HL-60 (cell line): Measurements from ENCODE around the gene SYNPO2.

Experiments used
- DNase-seq, 2 experiments: peaks; one replicate each; pipeline ENCODE4 v3.0.0-alpha.2; 2010 to 2020; ENCODE audit warnings: low read depth in 1 of 2, low spot score in 1 of 2
- H3K27ac ChIP-seq: fragments of 250-450 bp; sonication (Bioruptor Pico); replicated peaks from 2 replicates; pipeline ENCODE4 v1.5.1; 2020; ENCODE audit warnings: mild to moderate bottlenecking, moderate library complexity
- H3K27me3 ChIP-seq: fragments of 250-450 bp; sonication (Bioruptor Pico); 2 replicates; pipeline ENCODE4 v1.5.1; 2021; ENCODE audit warnings: mild to moderate bottlenecking, moderate library complexity; ENCODE audit not compliant: insufficient read depth, poor library complexity, severe bottlenecking
- H3K4me3 ChIP-seq: replicated peaks from 2 replicates; pipeline ENCODE4 v1.5.1; 2011; ENCODE audit warnings: mild to moderate bottlenecking, control low read depth, low read length; ENCODE audit not compliant: insufficient read depth
- GABPA ChIP-seq: IDR thresholded peaks from 2 replicates; pipeline ENCODE4 v1.6.1; 2012; ENCODE audit warnings: low read depth
- POLR2AphosphoS5 ChIP-seq: IDR thresholded peaks from 2 replicates; pipeline ENCODE4 v1.6.1; 2012; ENCODE audit warnings: low read depth
- SPI1 ChIP-seq: IDR thresholded peaks from 2 replicates; pipeline ENCODE4 v1.6.1; 2012; ENCODE audit warnings: low read depth, mild to moderate bottlenecking, borderline replicate concordance
- TF ChIP-seq, protein P1 (sequence below): IDR thresholded peaks from one replicate; pipeline ENCODE4 v1.5.1; 2011; ENCODE audit warnings: low read length, control low read depth, inconsistent platforms; ENCODE audit not compliant: insufficient read depth
- TF ChIP-seq, protein P2 (sequence below): IDR thresholded peaks from 2 replicates; pipeline ENCODE4 v1.6.1; 2012; ENCODE audit warnings: low read depth; ENCODE audit not compliant: insufficient replicate concordance

SYNPO2 gene

DNA sequence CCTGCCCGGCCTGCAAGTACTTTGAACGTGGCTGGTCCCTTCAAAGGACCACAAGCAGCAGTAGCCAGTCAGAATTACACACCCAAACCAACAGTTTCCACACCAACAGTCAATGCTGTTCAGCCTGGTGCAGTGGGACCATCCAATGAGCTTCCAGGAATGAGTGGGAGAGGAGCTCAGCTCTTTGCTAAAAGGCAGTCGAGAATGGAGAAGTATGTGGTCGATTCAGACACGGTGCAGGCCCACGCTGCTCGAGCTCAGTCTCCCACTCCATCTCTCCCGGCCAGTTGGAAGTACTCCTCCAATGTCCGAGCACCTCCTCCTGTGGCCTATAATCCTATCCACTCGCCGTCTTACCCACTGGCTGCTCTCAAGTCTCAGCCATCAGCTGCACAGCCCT, 142.6 kb downstream of the SYNPO2 start:
- TF ChIP-seq, protein P1, sequence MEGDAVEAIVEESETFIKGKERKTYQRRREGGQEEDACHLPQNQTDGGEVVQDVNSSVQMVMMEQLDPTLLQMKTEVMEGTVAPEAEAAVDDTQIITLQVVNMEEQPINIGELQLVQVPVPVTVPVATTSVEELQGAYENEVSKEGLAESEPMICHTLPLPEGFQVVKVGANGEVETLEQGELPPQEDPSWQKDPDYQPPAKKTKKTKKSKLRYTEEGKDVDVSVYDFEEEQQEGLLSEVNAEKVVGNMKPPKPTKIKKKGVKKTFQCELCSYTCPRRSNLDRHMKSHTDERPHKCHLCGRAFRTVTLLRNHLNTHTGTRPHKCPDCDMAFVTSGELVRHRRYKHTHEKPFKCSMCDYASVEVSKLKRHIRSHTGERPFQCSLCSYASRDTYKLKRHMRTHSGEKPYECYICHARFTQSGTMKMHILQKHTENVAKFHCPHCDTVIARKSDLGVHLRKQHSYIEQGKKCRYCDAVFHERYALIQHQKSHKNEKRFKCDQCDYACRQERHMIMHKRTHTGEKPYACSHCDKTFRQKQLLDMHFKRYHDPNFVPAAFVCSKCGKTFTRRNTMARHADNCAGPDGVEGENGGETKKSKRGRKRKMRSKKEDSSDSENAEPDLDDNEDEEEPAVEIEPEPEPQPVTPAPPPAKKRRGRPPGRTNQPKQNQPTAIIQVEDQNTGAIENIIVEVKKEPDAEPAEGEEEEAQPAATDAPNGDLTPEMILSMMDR: no peak
- TF ChIP-seq, protein P2, sequence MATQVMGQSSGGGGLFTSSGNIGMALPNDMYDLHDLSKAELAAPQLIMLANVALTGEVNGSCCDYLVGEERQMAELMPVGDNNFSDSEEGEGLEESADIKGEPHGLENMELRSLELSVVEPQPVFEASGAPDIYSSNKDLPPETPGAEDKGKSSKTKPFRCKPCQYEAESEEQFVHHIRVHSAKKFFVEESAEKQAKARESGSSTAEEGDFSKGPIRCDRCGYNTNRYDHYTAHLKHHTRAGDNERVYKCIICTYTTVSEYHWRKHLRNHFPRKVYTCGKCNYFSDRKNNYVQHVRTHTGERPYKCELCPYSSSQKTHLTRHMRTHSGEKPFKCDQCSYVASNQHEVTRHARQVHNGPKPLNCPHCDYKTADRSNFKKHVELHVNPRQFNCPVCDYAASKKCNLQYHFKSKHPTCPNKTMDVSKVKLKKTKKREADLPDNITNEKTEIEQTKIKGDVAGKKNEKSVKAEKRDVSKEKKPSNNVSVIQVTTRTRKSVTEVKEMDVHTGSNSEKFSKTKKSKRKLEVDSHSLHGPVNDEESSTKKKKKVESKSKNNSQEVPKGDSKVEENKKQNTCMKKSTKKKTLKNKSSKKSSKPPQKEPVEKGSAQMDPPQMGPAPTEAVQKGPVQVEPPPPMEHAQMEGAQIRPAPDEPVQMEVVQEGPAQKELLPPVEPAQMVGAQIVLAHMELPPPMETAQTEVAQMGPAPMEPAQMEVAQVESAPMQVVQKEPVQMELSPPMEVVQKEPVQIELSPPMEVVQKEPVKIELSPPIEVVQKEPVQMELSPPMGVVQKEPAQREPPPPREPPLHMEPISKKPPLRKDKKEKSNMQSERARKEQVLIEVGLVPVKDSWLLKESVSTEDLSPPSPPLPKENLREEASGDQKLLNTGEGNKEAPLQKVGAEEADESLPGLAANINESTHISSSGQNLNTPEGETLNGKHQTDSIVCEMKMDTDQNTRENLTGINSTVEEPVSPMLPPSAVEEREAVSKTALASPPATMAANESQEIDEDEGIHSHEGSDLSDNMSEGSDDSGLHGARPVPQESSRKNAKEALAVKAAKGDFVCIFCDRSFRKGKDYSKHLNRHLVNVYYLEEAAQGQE: no peak
- TF ChIP-seq SPI1 (no peak), POLR2AphosphoS5 (no peak)
- no peak for DNase-seq
- Histone ChIP-seq H3K4me3 (no peak overlapping the region), H3K27ac (no peak overlapping the region), H3K27me3 (no peaks in the 10 kb centered on the region)

DNA sequence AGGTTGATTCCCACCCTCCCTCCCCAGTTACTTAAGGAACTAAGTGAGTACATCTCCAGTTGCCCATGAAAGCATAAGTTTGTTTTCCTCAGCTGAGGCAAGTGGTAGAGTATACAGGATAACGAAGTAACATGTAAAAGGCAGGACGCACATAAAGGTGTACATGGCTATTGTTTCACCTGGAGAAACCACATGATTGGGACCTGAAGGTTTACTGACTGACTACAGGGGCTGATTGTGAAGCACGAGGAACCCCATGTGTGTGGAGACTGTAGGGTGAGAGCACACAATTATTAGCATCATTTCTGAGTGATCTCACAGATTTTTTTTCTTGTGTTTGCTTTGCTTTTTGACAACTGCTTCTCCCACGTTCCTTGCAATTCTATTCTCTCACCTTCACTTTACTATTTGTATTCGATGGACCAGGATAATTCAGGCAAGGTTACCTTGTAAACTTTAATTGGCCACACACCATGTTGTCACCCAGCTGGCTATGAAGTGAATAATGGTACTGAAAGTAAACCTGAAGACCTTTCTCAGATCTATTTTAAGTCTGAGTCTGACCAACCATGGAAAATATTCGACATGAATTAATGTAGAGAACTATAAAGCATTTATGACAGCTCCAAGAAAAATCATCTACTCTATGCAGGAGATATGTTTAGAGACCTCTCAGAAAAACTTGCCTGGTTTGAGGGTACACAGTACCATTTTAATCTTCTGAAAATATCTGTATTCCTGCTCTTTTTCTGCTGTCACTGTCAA, 144.4 kb downstream of the SYNPO2 start:
- TF ChIP-seq SPI1: no peak
- TF ChIP-seq POLR2AphosphoS5: no peak
- TF ChIP-seq, protein P1: no peak
- no peak for TF ChIP-seq GABPA
- TF ChIP-seq, protein P2: no peak
- H3K27me3 ChIP-seq: no peaks in the 10 kb centered on the region
- H3K4me3 ChIP-seq: no peak overlapping the region
- no peak overlapping the region for H3K27ac ChIP-seq
- no peak for DNase-seq

DNA sequence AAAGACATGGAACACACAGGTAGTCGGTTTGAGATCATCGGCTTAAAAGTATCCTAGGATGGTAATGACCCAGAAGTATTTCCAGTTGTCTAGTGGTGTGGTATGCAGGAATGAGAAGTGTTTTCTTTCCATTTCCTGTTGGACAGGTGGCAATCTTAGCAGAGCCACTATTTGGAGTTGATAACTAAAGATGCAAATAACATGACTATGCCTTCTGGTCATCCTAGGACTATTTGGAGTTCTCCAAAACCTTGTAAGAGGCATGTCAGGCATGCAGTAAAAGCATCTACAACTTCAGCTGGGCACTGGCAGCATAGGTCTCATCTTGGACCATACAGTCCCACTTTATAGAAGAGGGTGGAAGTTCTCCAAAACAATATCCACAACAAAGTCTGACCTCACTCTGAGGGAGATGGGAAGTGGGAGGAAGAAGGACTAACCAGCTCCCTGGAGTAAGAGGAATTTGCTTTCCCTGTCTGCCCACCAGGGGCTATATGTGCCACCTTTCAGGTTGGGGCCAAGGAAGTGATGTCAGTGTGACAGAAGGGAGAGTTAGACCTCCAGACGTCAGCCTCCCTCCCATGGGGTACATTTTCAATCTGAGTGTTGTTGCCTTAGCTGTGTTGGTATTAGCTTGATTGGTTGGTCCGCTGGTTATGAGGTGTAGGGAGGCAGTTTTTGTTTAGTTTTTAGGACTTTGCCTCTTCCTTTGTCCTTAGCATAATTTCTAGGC, 145.8 kb downstream of the SYNPO2 start:
- no peak overlapping the region for H3K27ac ChIP-seq
- no peak overlapping the region for H3K4me3 ChIP-seq
- TF ChIP-seq, protein P1: no peak
- TF ChIP-seq GABPA: no peak
- TF ChIP-seq, protein P2: no peak
- TF ChIP-seq POLR2AphosphoS5: no peak
- TF ChIP-seq SPI1: no peak
- no peaks in the 10 kb centered on the region for H3K27me3 ChIP-seq
- DNase-seq: no peak
